GM10248 (cell line): ENCODE measurements around the gene CYSTM1.

ENCODE experiments used
- CTCF ChIA-PET: fragments of 300-600 bp; sonication (Branson Sonifier 250); formaldehyde crosslinking; extraction: SDS; loops from one replicate; lab custom pipeline; 2021; ENCODE audit warnings: antibody characterized with exemption; lab: Yijun Ruan, JAX
- POLR2A ChIA-PET: fragments of 350-650 bp; sonication (Branson Sonifier 250); formaldehyde crosslinking; extraction: SDS; loops from one replicate; lab custom pipeline; 2020; ENCODE audit warnings: antibody characterized with exemption; lab: Yijun Ruan, JAX
- DNase-seq: peaks from one replicate; pipeline ENCODE4 v3.0.0; 2012; ENCODE audit errors: extremely low spot score
- TF ChIP-seq, protein P1 (sequence below): IDR thresholded peaks from 2 replicates; pipeline ENCODE4 v1.5.1; 2012; ENCODE audit warnings: mild to moderate bottlenecking, low read depth; ENCODE audit errors: extremely low read depth, missing control alignments, control extremely low read depth

CYSTM1 gene

DNA sequence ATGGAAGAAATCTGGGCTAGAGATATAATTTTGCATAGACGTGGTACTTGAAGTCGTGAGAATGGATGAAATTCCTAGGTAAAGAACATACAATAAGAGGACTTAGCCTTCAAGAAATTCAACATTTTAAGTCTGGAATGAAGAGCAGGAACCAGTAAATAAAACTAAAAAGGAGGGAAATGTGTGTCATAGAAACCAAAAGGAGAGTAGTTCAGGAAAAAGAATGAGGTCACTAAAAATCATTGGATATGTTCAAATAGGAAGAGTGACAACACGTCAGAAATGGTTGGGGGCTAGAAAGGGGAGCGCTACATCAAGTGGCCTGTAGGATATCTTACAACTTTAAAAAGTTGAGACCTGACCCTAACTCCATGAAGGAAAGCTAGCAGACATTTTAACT lies 83.9 kb downstream of the CYSTM1 start:
- DNase-seq = no peak
- POLR2A ChIA-PET = no interaction called here
- CTCF ChIA-PET = interaction anchor here (1.3 to 12.2 kb wide), 5 partner anchors 8 to 93 kb away, joined by 4 to 99 read pairs (median 19); no protein-coding TSS in a partner anchor
- TF ChIP-seq, protein P1, sequence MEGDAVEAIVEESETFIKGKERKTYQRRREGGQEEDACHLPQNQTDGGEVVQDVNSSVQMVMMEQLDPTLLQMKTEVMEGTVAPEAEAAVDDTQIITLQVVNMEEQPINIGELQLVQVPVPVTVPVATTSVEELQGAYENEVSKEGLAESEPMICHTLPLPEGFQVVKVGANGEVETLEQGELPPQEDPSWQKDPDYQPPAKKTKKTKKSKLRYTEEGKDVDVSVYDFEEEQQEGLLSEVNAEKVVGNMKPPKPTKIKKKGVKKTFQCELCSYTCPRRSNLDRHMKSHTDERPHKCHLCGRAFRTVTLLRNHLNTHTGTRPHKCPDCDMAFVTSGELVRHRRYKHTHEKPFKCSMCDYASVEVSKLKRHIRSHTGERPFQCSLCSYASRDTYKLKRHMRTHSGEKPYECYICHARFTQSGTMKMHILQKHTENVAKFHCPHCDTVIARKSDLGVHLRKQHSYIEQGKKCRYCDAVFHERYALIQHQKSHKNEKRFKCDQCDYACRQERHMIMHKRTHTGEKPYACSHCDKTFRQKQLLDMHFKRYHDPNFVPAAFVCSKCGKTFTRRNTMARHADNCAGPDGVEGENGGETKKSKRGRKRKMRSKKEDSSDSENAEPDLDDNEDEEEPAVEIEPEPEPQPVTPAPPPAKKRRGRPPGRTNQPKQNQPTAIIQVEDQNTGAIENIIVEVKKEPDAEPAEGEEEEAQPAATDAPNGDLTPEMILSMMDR = no peak

DNA sequence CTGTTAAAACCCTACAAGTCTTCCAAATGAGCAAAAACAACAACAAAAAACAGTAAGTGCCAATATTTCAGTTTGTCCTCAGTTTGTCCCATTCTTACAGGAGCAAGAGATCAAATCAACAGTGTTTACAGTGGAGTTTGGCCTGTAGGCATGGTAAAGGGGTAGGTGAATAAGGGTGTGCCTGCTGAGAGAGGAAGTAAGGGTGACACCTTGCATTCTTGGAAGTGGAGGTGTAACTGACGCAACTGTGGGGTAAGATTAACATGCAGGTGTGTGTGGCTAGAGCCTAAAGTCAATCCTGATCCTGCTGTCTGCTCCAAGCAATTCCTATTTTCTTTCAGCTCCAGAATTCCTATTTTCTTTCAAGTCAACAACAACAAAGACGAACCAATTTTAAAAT lies 84.5 kb downstream of the CYSTM1 start:
- no peak for DNase-seq
- TF ChIP-seq, protein P1 = no peak
- ChIA-PET POLR2A (no interaction called here), CTCF (interaction anchor here (1.3 to 12.2 kb wide), 4 partner anchors 12 to 93 kb away, joined by 3 to 99 read pairs (median 4); no protein-coding TSS in a partner anchor)

DNA sequence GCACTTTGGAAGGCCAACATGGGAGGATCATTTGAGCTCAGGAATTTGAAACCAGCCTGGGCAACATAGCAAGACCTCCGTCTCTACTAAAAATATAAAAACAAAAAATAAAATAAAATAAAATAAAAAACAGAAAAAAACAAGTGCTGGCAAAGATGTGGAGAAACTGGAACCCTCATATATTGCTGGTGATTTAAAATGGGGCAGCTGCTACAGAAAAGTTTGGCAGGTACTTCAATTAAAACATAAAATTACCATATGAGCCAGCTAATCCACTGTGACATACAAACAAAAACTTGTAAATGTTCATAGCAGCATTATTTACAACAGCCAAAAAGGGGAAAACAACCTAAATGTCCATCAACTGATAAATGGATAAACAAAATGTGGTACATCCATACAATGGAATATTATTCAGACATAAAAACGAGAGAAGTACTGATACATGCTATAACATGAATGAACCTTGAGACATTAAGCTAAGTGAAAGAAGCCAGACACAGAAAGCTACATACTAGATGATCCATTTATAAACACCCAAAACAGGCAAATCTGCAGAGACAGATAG lies 85.2 kb downstream of the CYSTM1 start:
- ChIA-PET CTCF (interaction anchor here (1.0 to 12.2 kb wide), 4 partner anchors 11 to 92 kb away, joined by 3 to 99 read pairs (median 4); no protein-coding TSS in a partner anchor), POLR2A (no interaction called here)
- TF ChIP-seq, protein P1 = no peak

DNA sequence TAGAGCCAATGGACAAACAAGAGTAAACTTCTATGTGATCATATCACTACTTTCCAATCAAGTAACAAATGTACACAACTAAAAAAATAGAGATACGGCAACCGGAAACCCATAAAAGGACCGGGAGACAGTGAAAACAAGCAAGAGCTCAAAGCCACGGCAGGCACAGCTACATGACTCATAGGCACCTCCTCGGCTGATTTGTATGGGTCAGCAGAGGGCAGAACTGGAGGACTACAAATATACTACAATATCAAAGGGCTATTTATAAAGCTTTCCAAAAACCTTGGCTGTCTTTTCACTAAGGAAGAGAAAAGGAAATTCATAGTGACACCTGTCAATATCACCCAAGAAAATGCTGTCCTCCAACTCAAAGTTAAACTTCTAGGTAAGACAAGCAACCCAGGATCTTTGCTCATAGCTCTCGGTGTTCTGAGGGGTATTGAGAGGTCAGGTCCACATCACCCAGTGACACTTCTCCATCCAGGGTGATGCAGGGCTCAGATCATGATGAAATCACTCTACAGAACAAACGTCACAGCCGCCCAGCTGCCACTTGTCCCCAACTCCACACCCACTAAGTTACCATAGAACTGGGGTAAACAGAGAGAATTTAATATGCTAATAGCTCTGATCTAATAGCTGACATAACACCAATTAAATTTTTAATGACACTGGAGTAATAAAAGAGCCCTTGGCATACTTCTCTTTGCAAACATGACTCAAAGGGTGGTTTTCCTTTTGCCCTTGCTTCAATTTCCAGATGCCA lies 86.6 kb downstream of the CYSTM1 start:
- peak; percentile 34 for DNase-seq
- ChIA-PET POLR2A (no interaction called here), CTCF (interaction anchor here (1.0 to 12.2 kb wide), 4 partner anchors 16 to 111 kb away, joined by 3 to 99 read pairs (median 6); no protein-coding TSS in a partner anchor)
- TF ChIP-seq, protein P1 = no peak

More for the DNA sequence above, 85.2 kb downstream of the CYSTM1 start:
- no peak for DNase-seq

DNA sequence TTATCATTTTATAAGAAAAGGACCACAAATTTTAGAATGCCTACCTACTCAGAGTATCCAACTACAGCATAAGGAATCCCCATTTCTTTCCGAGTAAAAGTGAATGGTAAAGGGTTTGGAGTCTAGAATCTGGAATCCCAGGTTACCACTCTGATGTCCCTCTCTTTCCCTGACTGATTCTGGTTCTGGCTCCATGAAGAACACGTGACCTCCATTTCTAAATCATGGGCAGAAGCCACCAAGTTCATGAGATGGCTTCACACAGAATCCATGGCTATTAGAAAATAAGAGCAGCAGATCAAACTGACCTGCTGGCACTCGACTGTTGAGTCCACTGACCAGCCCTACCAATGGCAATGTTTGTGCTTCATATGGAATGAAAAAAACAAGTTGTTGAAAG lies 87.2 kb downstream of the CYSTM1 start:
- ChIA-PET CTCF (interaction anchor here (1.1 to 12.2 kb wide), 4 partner anchors 16 to 110 kb away, joined by 3 to 99 read pairs (median 6); no protein-coding TSS in a partner anchor), POLR2A (no interaction called here)
- no peak for DNase-seq
- TF ChIP-seq, protein P1 = no peak

DNA sequence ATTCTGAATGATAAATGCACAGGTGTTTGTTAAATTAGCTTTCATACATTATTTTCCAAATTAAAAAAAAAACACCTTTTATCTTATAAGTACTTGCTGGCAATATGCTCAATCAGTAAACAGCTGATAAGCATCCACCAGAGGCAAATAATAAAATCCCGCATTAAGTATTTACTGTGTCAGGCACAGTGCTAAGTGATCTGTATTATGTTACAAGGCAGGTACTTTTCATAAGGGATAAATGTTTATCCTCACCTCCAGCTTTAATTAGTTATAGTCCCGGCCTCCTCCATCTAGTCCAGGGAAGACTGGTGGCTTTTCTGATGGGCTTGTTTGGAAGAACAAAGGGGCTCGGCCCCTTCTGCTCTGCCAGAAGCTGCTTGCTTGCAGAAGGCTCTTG lies 87.9 kb downstream of the CYSTM1 start:
- TF ChIP-seq, protein P1 = no peak
- no peak for DNase-seq
- POLR2A ChIA-PET = no interaction called here
- CTCF ChIA-PET = interaction anchor here (1.1 to 12.2 kb wide), 3 partner anchors 17 to 110 kb away, joined by 3 to 99 read pairs (median 4); no protein-coding TSS in a partner anchor
